H9 (cell line): ENCODE results near the gene FGR. TPM values are rescaled to one million over a fixed set of nuclear protein-coding genes. Genes with fewer than 3 reads are reported as not detected.

Experiments
- DNase-seq: peaks from one replicate; pipeline ENCODE4 v3.0.0-alpha.2; 2017
- H2AFZ ChIP-seq: one replicate; pipeline ENCODE4 v1.6.1; 2013; ENCODE audit warnings: mild to moderate bottlenecking, low read length, control low read depth, moderate library complexity
- H2AK5ac ChIP-seq: 2 replicates; pipeline ENCODE4 v1.6.1; 2013; ENCODE audit warnings: low read length, control low read depth, mixed read lengths; ENCODE audit not compliant: insufficient read length
- H2BK120ac ChIP-seq: one replicate; pipeline ENCODE4 v1.6.1; 2013; ENCODE audit warnings: low read depth, mild to moderate bottlenecking, low read length, control low read depth, inconsistent platforms; ENCODE audit not compliant: poor library complexity, severe bottlenecking
- H2BK12ac ChIP-seq: 2 replicates; pipeline ENCODE4 v1.6.1; 2013; ENCODE audit warnings: low read length, control low read depth, mixed read lengths, low read depth; ENCODE audit not compliant: insufficient read length
- H2BK15ac ChIP-seq: 2 replicates; pipeline ENCODE4 v1.6.1; 2013; ENCODE audit warnings: low read depth, low read length, control low read depth
- H2BK20ac ChIP-seq: one replicate; pipeline ENCODE4 v1.6.1; 2013; ENCODE audit warnings: low read depth, mild to moderate bottlenecking, low read length, control low read depth, inconsistent platforms; ENCODE audit not compliant: poor library complexity, severe bottlenecking
- H2BK5ac ChIP-seq: 2 replicates; pipeline ENCODE4 v1.6.1; 2013; ENCODE audit warnings: low read length, control low read depth, mixed read lengths; ENCODE audit not compliant: insufficient read length
- H3K14ac ChIP-seq: 2 replicates; pipeline ENCODE4 v1.6.1; 2013; ENCODE audit warnings: low read length, control low read depth; ENCODE audit not compliant: insufficient read depth
- H3K18ac ChIP-seq: 2 replicates; pipeline ENCODE4 v1.6.1; 2013; ENCODE audit warnings: low read depth, mild to moderate bottlenecking, mixed read lengths, low read length, control low read depth; ENCODE audit not compliant: insufficient read length
- H3K23ac ChIP-seq: 2 replicates; pipeline ENCODE4 v1.6.1; 2013; ENCODE audit warnings: low read length, control low read depth, mixed read lengths, low read depth; ENCODE audit not compliant: insufficient read length
- H3K23me2 ChIP-seq: 2 replicates; pipeline ENCODE4 v1.6.1; 2013; ENCODE audit warnings: low read depth, mild to moderate bottlenecking, mixed read lengths, low read length, control low read depth; ENCODE audit not compliant: insufficient read length, poor library complexity, severe bottlenecking
- H3K27ac ChIP-seq: 2 replicates; pipeline ENCODE4 v1.5.1; 2013; ENCODE audit warnings: low read length, control low read depth, mixed read lengths, low read depth; ENCODE audit not compliant: insufficient read length
- H3K27me3 ChIP-seq: 2 replicates; pipeline ENCODE4 v1.6.1; 2013; ENCODE audit warnings: low read length, control low read depth, inconsistent platforms; ENCODE audit not compliant: insufficient read depth
- H3K4ac ChIP-seq: 2 replicates; pipeline ENCODE4 v1.6.1; 2013; ENCODE audit warnings: low read depth, mild to moderate bottlenecking, control low read depth, inconsistent platforms, low read length, moderate library complexity
- H3K4me1 ChIP-seq: 2 replicates; pipeline ENCODE4 v1.6.1; 2013; ENCODE audit warnings: low read length, control low read depth, inconsistent platforms; ENCODE audit not compliant: insufficient read depth
- H3K4me2 ChIP-seq: 2 replicates; pipeline ENCODE4 v1.6.1; 2013; ENCODE audit warnings: low read length, control low read depth, mixed read lengths; ENCODE audit not compliant: insufficient read length, insufficient read depth
- H3K56ac ChIP-seq: 2 replicates; pipeline ENCODE4 v1.6.1; 2013; ENCODE audit warnings: low read depth, mild to moderate bottlenecking, mixed read lengths, low read length, control low read depth; ENCODE audit not compliant: insufficient read length
- H3K79me1 ChIP-seq: 2 replicates; pipeline ENCODE4 v1.6.1; 2013; ENCODE audit warnings: low read depth, mild to moderate bottlenecking, moderate library complexity, low read length, control low read depth, inconsistent platforms; ENCODE audit not compliant: insufficient read depth, poor library complexity, severe bottlenecking
- H3K79me2 ChIP-seq: 2 replicates; pipeline ENCODE4 v1.6.1; 2013; ENCODE audit warnings: low read length, control low read depth, inconsistent platforms; ENCODE audit not compliant: insufficient read depth
- H3K9ac ChIP-seq: 2 replicates; pipeline ENCODE4 v1.6.1; 2013; ENCODE audit warnings: low read length, control low read depth, mixed read lengths; ENCODE audit not compliant: insufficient read length; ENCODE audit errors: extremely low read depth
- H3K9me3 ChIP-seq: one replicate; pipeline ENCODE4 v1.6.1; 2013; ENCODE audit warnings: low read depth, low read length, inconsistent platforms; ENCODE audit not compliant: control insufficient read depth
- H3T11ph ChIP-seq: one replicate; pipeline ENCODE4 v1.6.1; 2013; ENCODE audit warnings: mild to moderate bottlenecking, low read length, control low read depth, inconsistent platforms
- H4K20me1 ChIP-seq: one replicate; pipeline ENCODE4 v1.6.1; 2013; ENCODE audit not compliant: control insufficient read depth, insufficient read length, insufficient read depth
- H4K5ac ChIP-seq: 2 replicates; pipeline ENCODE4 v1.6.1; 2013; ENCODE audit warnings: low read depth, mild to moderate bottlenecking, mixed read lengths, low read length, control low read depth; ENCODE audit not compliant: insufficient read length
- H4K8ac ChIP-seq: replicated peaks from 2 replicates; pipeline ENCODE4 v1.6.1; 2013; ENCODE audit warnings: low read length, control low read depth, mixed read lengths, low read depth; ENCODE audit not compliant: insufficient read length
- H4K91ac ChIP-seq: 2 replicates; pipeline ENCODE4 v1.6.1; 2013; ENCODE audit warnings: low read depth, mild to moderate bottlenecking, moderate library complexity, mixed read lengths, low read length, control low read depth; ENCODE audit not compliant: insufficient read length
- H3K27ac Mint-ChIP-seq, 3 experiments: 2 replicates in 2 of 3; 3 replicates in 1 of 3; pipeline ENCODE4 v1.8.0; 2020 to 2021; ENCODE audit warnings: mixed read lengths in 3 of 3, mild to moderate bottlenecking in 1 of 3, moderate library complexity in 1 of 3
- H3K27me3 Mint-ChIP-seq: 2 replicates; pipeline ENCODE4 v1.8.0; 2021; ENCODE audit warnings: low read depth, mild to moderate bottlenecking, moderate library complexity, mixed read lengths
- H3K36me3 Mint-ChIP-seq, 3 experiments: 2 replicates in 2 of 3; 3 replicates in 1 of 3; pipeline ENCODE4 v1.8.0; 2020 to 2021; ENCODE audit warnings: low read depth in 3 of 3, mixed read lengths in 3 of 3; ENCODE audit not compliant: insufficient read depth in 1 of 3
- H3K4me1 Mint-ChIP-seq, 2 experiments: 2 replicates each; pipeline ENCODE4 v1.8.0; 2020; ENCODE audit warnings: mixed read lengths in 2 of 2
- H3K4me3 Mint-ChIP-seq, 2 experiments: 2 replicates in 1 of 2; 3 replicates in 1 of 2; pipeline ENCODE4 v1.8.0; 2020 to 2021; ENCODE audit warnings: mild to moderate bottlenecking in 2 of 2, mixed read lengths in 2 of 2, moderate library complexity in 1 of 2
- H3K9me3 Mint-ChIP-seq, 2 experiments: 2 replicates in 1 of 2; 3 replicates in 1 of 2; pipeline ENCODE4 v1.8.0; 2020; ENCODE audit warnings: mild to moderate bottlenecking in 2 of 2, mixed read lengths in 2 of 2, moderate library complexity in 1 of 2
- CTCF ChIP-seq: fragments of 200-600 bp; sonication (generic); conservative IDR thresholded peaks from 3 replicates; pipeline ENCODE4 v1.8.0; 2021; ENCODE audit warnings: antibody characterized with exemption, mild to moderate bottlenecking
- WGBS: extraction: QIAGEN DNeasy Blood & Tissue Kit; methylation state at CpG from one replicate; pipeline ENCODE4 v1.1.7; 2013; ENCODE audit warnings: missing lambda C conversion rate, low lambda C conversion rate, mixed read lengths; ENCODE audit not compliant: insufficient read length; ENCODE audit errors: extremely low coverage; 5-methylcytosine and 5-hydroxymethylcytosine counted together
- total RNA-seq: library from RNA; stranded (reverse); gene quantifications from 2 replicates; pipeline ENCODE4 v1.2.1, GENCODE V29; 2021

Gene FGR
- total RNA-seq, 1 experiment from 2014 or later: not detected

DNA sequence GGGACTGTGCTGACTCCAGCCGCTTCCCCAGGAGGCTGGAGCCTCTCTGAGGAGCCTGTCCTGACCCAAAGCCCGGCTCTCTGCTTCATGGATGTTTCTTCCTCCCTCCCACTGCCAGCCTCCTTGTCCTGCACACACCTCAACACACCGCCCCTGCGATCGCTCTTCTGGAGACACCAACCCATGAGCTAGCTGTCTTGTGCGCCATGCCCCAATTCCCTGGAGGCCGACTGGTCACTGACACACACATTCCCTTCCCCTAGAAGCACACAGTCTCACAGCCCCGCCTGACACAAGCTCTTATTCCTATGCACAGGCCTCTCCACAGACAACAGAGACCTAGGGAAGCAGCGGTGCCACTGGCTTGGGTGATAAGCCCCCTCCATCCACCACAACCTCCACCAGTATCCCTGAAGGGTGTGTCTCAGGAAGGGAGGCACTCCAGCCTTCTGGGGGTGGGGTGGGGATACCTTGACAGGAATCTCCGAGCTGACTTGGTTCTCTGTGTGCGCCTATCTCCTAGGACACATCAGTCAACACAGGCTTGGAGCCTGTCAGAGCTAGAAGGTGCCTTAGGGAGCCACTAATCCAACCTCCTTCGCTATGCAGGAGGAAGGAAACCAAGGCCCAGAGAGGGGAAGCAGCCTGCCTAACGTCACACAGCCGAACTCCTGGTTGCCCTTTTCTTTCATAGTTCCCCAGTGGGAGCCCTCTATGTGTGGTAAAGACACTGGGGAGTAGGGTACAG is 62.1 kb downstream of the FGR start:
- TF ChIP-seq CTCF: no peak
- H3K23ac ChIP-seq: no peak overlapping the region
- peak overlapping the region; percentile 19 for H3K4me2 ChIP-seq
- peaks cover 5% of the 10 kb centered on the region for H3K23me2 ChIP-seq
- H2AFZ ChIP-seq: no peak overlapping the region
- no peak overlapping the region for H2BK120ac ChIP-seq
- no peak overlapping the region for H4K5ac ChIP-seq
- no peaks in the 10 kb centered on the region for H3K9me3 ChIP-seq
- Mint-ChIP-seq H3K36me3 (no peaks in the 10 kb centered on the region), H3K4me1 (peaks cover 69 to 76% of the 10 kb centered on the region in 2 experiments), H3K27me3 (no peaks in the 10 kb centered on the region; the same call in none of the 2 replicates), H3K27ac (peak overlapping the region; percentile 79 to 97 (median 94); a peak in 6 of 7 replicates), H3K9me3 (no peaks in the 10 kb centered on the region; a peak in 1 of 5 replicates), H3K4me3 (peak overlapping the region; percentile 46 to 74; a peak in 4 of 5 replicates)
- H3K56ac ChIP-seq: no peak overlapping the region
- H2BK20ac ChIP-seq: no peak overlapping the region
- H3K4ac ChIP-seq: no peak overlapping the region
- H3K79me1 ChIP-seq: no peaks in the 10 kb centered on the region
- no peaks in the 10 kb centered on the region for H3K79me2 ChIP-seq
- H4K8ac ChIP-seq: no peak overlapping the region
- no peak overlapping the region for H3K18ac ChIP-seq
- H2AK5ac ChIP-seq: no peak overlapping the region
- H2BK12ac ChIP-seq: no peak overlapping the region
- DNase-seq: no peak
- H3K14ac ChIP-seq: no peak overlapping the region
- H3T11ph ChIP-seq: no peak overlapping the region
- H2BK15ac ChIP-seq: no peak overlapping the region
- no peak overlapping the region for H3K9ac ChIP-seq
- no CpG with 5 or more reads among the region's 14 CpGs for WGBS
- no peak overlapping the region for H2BK5ac ChIP-seq
- H3K27ac ChIP-seq: no peak overlapping the region
- H4K20me1 ChIP-seq: no peaks in the 10 kb centered on the region
- H4K91ac ChIP-seq: no peak overlapping the region
- H3K27me3 ChIP-seq: no peaks in the 10 kb centered on the region
- H3K4me1 ChIP-seq: peaks cover 34% of the 10 kb centered on the region
